GM18505 (cell line): ENCODE data around the gene SAMD7.
A peak's percentile ranks its signal among the peaks of the same experiment; 100 is the strongest.

Experiments used
- ATAC-seq: cut with Tn5 transposase; IDR thresholded peaks from one replicate; pipeline ENCODE4 v1.9.1; 2021; ENCODE audit not compliant: unreplicated experiment
- POLR2A ChIP-seq: IDR thresholded peaks from 4 replicates; pipeline ENCODE4 v1.6.1; 2011; ENCODE audit warnings: borderline replicate concordance; ENCODE audit not compliant: insufficient read depth, insufficient read length; ENCODE audit errors: extremely low read depth

Gene SAMD7

DNA sequence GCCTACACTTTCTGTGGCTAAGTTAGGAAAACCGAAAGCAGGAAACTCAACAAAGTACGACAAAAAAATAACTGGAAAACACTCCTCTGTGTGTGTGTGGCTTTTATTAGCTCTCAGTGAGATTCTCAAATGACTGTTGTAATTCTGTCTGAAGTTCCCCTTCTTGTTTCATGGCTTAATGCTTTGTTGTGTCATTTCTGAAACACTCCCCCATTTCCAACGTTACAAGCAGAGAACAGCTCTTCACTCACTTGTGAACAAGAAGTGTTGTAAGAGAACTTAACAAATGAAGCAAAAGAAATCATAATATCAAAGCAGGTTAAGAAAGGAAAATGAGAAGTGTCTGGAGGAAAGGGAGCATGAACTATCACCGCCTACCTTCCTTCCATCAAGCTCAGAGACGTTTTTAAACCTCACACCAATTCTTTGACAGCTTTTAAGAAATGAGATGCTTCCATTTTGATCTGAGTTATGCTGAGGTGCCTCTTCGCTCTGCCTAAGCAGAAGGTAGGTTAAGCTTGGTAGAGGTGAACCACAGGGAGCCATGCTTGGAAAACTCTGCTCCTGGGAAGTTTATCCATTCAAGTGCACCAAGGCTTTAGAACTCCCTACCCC is 42.9 kb downstream of the SAMD7 start:
- peak; percentile 22 for TF ChIP-seq POLR2A
- ATAC-seq: peak; percentile 76

DNA sequence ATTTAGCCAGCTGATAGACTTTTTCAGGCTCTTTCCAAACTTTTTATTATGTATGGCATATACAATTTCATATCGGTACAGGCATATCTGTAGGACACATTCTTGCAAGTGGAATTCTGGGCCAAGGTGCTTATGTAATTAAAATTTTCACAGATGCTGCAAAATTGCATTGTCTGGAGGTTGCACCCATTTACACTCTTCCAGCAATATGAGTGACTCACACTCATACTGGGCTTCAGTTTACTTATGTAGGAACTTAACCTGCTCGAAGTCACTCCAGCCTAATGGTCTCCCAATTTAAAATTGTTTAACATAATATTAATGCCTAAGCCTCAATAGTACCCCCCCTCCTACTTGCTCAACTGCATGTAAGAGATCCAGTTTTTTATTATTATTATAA is 44.0 kb downstream of the SAMD7 start:
- ATAC-seq: no peak
- TF ChIP-seq POLR2A: no peak

DNA sequence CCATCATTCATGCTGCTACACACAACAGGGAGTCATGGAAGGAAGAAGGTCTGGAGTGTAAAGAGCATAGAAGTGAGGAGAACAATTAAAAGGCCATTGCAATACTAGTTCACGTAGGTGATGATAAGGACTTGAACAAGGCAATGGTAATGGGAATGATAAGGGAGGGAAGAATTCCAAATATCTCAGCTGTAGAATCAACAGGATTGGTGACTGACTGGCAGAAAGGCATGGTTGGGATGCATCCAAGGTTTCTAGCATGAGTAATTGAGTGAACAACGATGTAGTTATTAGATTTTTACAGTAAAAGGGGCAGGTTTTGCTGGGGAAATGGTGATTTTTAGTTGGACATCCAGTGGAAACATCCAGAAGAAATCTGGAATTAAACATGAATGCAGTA is 52.8 kb downstream of the SAMD7 start:
- ATAC-seq: no peak

DNA sequence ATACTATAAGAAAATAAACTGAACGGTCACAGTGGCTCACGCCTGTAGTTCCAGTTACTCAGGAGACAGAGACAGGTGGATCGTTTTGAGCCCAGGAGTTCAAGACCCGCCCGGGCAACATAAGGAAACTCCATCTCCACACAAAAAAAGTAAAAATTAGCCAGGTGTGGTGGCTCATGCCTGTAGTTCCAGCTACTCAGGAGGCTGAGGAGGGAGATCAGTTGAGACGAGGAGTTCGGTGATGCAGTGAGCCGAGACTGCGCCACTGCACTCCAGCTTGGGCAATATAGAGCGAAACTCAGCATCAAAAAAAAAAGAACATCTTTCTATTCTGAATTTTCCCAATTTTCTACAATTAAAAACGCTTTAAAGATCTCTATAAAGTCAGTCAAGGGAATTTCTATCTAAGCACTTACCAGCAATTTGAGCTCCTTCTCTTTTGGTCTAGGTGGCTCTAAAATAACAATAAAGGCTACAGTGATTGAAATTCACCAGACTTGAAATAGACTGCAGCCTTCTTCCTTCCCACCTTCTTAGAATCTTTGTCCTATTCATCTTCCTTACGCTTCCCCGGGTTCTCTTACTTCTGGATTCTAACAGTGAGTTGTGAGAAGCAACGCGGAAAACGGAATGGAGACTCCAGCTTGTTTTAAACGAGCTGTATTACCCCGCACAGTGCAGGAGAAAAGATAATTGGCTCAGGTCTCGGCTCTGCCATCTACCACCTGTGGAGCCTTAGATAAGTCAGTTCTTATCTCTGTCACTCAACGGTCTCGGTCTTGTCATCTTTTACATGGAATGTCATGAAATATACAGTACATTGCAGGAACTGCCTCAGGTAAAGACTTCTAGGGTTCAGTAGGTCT is 54.4 kb downstream of the SAMD7 start:
- TF ChIP-seq POLR2A: no peak
- peak; percentile 18 for ATAC-seq

More for the DNA sequence above, 52.8 kb downstream of the SAMD7 start:
- no peak for TF ChIP-seq POLR2A

DNA sequence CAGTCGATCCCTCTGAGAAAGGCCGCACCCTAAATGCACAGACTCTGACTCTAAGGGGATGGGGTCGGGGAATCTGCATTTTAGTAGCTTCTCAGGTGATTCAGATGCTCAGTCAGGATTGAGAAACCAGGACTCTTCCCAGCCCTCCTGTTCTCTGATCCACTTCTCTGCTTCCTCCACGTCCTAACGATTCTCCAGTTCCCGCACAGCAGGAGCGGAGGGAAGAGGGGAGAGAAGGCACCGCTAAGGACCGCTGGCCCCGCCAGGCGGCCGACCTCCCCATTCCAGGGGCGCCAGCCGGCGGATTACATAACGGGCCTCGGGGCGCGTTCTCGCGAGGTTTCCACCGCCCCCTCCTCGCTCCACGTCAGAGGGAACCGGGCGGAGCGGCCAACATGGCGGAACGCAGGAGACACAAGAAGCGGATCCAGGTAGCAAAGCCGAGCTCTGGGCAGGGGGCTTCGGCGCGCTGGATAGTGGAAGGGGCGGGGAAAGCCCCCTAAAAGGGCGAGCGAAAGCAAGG is 55.1 kb downstream of the SAMD7 start, which contains the start of gene SEC62:
TSS of gene SEC62 (plus strand) at position 380 of the 523 bp plus-strand sequence. CDS start at position 396, 16 bp downstream.
- peak; percentile 89 for TF ChIP-seq POLR2A
- ATAC-seq: peak; percentile 85

DNA sequence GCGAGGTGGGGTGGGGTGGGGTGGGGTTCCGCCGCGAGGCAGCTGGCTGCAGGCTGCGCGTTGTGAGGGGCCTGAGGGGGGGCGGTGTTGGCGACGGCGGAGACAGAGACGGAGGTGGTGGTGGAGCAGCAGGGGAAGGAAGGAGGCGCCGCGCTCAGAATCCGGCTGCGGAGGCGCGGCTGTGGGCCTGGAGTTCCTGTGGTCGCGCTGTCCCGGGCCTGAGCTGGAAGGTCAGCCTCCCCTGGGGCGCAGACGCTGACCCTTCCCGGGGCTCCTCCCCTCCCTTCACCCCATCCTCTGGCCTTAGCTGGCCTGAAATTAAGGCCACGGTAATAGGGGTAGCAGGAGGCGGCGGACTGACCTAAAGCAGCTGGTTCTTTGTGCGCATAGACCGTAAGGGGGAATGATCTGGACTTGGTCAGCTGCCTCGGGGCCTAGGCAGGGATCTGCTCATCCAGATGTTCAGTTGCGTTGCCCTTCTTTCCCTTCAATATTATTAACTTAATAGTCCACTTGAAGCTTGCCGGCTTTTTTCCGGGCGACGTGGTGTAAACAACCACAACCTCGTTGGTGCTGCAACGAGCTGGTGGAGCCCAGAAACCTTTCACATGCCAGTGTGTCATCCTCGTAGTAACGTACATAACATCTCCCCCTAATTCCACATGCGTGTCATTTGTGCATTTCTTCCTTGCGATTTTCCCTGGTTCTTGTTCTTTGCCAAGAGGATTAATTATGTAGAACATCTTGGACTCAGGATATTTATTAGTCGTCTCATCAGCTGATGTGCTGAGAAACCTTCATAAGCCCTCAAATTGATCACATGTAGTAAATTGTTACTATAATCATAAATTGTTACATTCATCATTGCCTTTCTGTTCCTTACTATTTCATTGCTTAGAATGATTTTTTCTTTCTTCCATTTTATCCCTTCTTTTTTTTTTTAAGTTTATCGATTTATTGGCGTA is 55.9 kb downstream of the SAMD7 start:
- peak; percentile 35 for ATAC-seq
- TF ChIP-seq POLR2A: no peak

DNA sequence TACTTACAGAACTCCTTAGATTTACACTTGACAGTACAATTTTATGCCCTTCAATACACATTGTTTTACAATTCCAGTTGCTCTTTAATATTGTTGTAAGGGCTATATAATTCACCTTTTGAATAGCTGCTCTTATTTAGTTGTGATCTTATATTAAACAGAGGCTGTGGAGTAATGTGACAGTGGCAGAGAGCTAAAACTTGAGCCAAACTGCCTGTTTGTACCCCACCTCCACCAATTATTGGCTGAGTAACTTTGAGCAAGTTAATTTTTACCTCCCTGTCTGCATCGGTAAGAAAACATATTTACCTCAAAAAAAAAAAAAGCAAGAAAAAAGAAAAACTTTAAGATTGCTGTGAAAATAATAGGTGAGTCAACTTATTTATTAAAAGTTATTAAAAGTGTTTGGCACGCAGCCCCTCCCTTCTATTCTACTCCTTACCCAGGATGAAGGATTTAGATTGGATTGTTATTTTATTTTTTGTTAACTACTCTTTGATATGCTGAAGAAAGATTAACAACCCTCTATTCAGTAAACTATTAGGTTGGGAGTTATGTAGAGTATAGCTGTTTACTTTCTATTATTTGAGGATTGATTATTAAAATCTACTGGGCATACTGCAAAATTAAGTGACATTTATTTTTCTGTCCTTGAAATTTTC is 57.0 kb downstream of the SAMD7 start:
- no peak for ATAC-seq
- no peak for TF ChIP-seq POLR2A

DNA sequence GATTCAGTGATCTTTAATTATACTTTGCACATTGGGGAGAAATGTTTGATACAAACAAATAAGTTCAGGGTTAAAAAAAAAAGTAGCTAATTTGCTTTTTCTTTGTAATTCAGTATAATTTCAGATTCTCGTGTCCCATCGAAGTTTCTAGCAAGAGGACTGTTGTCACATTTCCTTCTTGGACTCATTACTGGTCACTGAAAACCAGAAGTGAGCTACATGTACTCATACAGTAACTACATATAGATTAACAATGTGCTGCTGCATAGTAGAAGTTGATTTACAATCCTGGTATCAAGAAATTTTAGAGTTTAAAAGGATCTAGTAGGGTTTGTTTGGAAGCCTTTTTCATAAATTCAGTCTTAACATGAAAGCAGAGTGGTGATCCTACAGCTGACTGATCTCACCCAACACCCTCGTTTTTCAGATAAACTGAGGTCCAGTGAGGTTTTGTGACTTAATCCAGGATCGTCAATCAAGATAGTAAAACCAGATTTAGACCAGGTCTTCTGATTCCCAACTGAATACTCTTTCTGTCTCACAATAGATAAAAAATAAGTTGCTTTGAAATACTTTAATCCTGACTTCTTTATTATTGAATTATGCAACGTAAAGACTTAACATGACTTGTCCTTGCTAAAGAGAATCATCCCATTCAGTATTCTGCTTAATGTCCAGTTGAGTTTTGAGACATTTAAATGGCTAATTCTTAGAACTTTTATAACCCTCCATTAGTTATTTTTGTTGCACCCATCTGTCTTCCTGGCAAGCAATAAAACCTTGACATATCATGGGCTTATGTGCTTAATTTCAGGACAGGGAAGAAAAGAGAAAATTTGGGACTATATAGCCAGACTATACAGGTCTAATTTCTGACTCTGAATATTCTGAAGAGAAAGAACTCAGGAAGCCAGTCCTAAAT is 58.1 kb downstream of the SAMD7 start:
- no peak for ATAC-seq
- TF ChIP-seq POLR2A: no peak

DNA sequence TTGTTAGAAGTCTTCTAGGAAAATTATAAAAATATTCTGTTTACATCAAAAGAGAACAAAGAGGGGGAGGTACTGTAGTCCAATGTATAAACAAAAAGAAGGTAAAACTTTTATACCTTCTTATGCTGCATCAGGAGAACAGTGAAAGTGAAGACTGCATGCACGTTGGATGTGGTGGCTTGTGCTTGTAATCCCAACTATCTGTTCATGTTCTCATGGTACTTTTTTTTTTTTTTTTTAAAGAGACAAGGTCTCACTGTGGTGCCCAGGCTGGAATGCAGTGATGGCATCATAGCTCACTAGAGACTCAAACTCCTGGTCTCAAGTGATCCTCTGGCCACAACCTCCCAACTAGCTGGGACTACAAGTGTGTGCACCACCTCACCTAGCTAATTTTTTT is 59.5 kb downstream of the SAMD7 start:
- no peak for TF ChIP-seq POLR2A
- ATAC-seq: no peak

DNA sequence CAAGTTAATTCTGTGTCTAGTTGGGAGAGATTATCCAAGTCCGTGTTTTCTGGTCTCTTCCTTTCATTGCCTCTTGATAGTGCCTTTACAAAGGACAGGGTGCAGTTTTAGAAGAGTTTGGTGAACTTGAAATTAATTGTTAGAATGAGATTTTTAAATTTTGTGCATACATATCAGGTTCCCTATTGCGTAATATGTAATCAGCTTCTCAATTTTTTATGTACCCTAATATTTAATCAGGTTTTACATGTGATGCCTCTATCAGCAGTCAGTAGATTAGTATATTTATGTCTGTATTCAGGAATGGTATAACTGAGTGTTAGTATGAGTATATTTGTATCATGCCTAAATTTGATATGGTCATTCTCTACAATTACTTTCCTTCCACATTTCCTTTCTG is 60.1 kb downstream of the SAMD7 start:
- no peak for TF ChIP-seq POLR2A
- ATAC-seq: no peak

DNA sequence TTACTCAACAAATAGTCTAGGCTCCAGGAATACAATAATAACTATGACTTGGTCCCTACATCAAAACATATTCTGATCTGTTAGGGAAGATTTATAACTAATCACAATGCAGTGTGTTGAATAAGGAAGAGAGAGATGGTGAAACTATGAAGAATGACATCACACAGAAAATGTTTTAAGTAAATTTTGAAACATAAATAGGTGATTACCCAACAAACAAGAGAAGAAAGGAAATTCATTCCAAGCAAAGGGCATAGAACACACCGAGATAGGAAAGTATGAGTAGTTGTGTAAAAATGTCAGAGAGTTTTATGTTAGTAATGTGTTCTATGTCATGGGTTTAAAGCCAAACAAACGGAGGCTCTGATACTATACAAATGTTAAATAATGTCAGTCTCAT is 68.7 kb downstream of the SAMD7 start:
- no peak for ATAC-seq
- no peak for TF ChIP-seq POLR2A
